Hepatocyte (in vitro differentiated cells): ENCODE data around the gene LCN1.

ENCODE experiments used
- EZH2 ChIP-seq: fragments of 200-600 bp; sonication (generic); IDR thresholded peaks from 2 replicates; pipeline ENCODE4 v1.6.1; 2016; ENCODE audit warnings: antibody characterized with exemption, mild to moderate bottlenecking, borderline replicate concordance
- EZH2phosphoT487 ChIP-seq: fragments of 200-600 bp; sonication (generic); IDR thresholded peaks from one replicate; pipeline ENCODE4 v1.6.1; 2018; ENCODE audit warnings: antibody characterized with exemption, mild to moderate bottlenecking, low read depth, moderate library complexity; ENCODE audit not compliant: unreplicated experiment, severe bottlenecking
- TF ChIP-seq, protein P1 (sequence below): fragments of 200-600 bp; sonication (generic); IDR thresholded peaks from 2 replicates; pipeline ENCODE4 v1.5.1; 2016; ENCODE audit warnings: antibody characterized with exemption, mild to moderate bottlenecking; ENCODE audit not compliant: poor library complexity

DNA sequence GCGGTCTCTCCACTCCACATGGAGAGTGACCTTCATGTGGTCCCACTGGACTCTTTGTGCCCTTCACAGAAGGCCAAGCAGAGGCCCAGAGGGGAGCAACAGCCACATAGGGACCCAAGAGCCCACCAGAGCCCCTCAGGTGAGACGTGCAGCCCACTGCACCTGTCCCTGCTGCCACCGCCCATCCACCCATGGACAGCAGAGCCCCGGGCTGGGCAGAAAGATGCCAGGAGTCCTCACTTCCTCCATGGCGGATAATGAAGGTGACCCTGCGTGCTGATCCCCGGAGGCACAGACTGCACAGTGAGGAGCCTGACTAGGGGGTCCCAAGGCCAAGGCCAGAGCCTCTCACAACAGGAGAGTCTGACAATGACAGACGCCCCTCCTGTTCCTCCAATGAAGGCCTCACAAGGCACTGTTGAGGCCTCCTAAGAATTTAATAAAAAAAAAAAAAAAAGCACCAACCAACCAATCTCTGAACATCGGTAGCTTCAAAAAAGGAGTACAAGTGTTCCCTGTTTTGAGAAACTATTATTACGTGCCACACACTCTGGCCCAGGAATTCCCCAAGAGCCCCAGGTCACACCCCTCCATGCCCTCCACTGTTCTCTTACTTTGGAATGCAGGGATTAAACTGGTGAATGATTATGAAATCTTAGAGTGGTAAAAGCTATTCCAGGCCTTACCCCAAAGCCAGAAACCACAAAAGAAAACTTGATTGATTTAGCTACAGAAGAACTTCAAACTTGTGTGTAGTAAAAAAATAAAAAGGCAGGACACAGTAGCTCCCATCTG lies 44.5 kb upstream of the LCN1 start:
- TF ChIP-seq EZH2phosphoT487: no peak
- TF ChIP-seq, protein P1, sequence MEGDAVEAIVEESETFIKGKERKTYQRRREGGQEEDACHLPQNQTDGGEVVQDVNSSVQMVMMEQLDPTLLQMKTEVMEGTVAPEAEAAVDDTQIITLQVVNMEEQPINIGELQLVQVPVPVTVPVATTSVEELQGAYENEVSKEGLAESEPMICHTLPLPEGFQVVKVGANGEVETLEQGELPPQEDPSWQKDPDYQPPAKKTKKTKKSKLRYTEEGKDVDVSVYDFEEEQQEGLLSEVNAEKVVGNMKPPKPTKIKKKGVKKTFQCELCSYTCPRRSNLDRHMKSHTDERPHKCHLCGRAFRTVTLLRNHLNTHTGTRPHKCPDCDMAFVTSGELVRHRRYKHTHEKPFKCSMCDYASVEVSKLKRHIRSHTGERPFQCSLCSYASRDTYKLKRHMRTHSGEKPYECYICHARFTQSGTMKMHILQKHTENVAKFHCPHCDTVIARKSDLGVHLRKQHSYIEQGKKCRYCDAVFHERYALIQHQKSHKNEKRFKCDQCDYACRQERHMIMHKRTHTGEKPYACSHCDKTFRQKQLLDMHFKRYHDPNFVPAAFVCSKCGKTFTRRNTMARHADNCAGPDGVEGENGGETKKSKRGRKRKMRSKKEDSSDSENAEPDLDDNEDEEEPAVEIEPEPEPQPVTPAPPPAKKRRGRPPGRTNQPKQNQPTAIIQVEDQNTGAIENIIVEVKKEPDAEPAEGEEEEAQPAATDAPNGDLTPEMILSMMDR: no peak
- no peak for TF ChIP-seq EZH2
